GM19452 (cell line): ENCODE data around the gene NCOR1.
A peak's percentile ranks its signal among the peaks of the same experiment; 100 is the strongest.

Experiments
- ATAC-seq: cut with Tn5 transposase; IDR thresholded peaks from one replicate; pipeline ENCODE4 v1.9.1; 2021; ENCODE audit not compliant: unreplicated experiment

NCOR1 gene

GRCh38 chr17:16037636-16038035 is 177.7 kb downstream of the NCOR1 start:
- no peak for ATAC-seq

- no peak for ATAC-seq
Observed at GRCh38 chr17:16036261-16036660, 179.1 kb downstream of the NCOR1 start.

- no peak for ATAC-seq
Observed at GRCh38 chr17:16033729-16034349, 181.5 kb downstream of the NCOR1 start.

- ATAC-seq = peak; percentile 86
Observed at GRCh38 chr17:16027708-16028584, 187.4 kb downstream of the NCOR1 start.

GRCh38 chr17:16026895-16027294 is 188.4 kb downstream of the NCOR1 start:
- no peak for ATAC-seq

GRCh38 chr17:16025202-16025601 is 190.1 kb downstream of the NCOR1 start:
- ATAC-seq = no peak

- ATAC-seq = no peak
Observed at GRCh38 chr17:16023881-16024280, 191.5 kb downstream of the NCOR1 start.

GRCh38 chr17:16019347-16019746 is 196.0 kb downstream of the NCOR1 start:
- ATAC-seq = no peak

- no peak for ATAC-seq
Observed at GRCh38 chr17:16013943-16014407, 201.4 kb downstream of the NCOR1 start.

- no peak for ATAC-seq
Observed at GRCh38 chr17:16007439-16007838, 207.9 kb downstream of the NCOR1 start.

- ATAC-seq = no peak
Observed at GRCh38 chr17:16005636-16006035, 209.7 kb downstream of the NCOR1 start.

- ATAC-seq = no peak
Observed at GRCh38 chr17:16003841-16004240, 211.5 kb downstream of the NCOR1 start.

- ATAC-seq = no peak
Observed at GRCh38 chr17:16002708-16003260, 212.6 kb downstream of the NCOR1 start.

GRCh38 chr17:16001226-16001897 is 214.0 kb downstream of the NCOR1 start:
- ATAC-seq = no peak

- ATAC-seq = no peak
Observed at GRCh38 chr17:15999974-16000827, 215.1 kb downstream of the NCOR1 start.

GRCh38 chr17:15999141-15999973 is 216.0 kb downstream of the NCOR1 start, which contains the start of the genes TTC19 and ZSWIM7:
Gene TTC19 (plus strand): TSS chr17:15999824. CDS start chr17:15999849, 25 bp downstream.
Gene ZSWIM7 (minus strand): TSS chr17:15999704. CDS start chr17:15999594, 110 bp downstream.
- ATAC-seq = peak; percentile 95

GRCh38 chr17:15998031-15998562 is 217.2 kb downstream of the NCOR1 start:
- no peak for ATAC-seq

GRCh38 chr17:15996322-15996721 is 219.0 kb downstream of the NCOR1 start:
- ATAC-seq = no peak
